ENCODE measurements around the gene MORF4L1.
"Not testable (repeated sequence)": the region's sequence is repeated elsewhere in the genome, so short reads cannot be mapped to it uniquely, and the experiment has no call there.

The MORF4L1 gene

GRCh38 chr15:78872155-78872971 is at the start of gene MORF4L1:
Gene MORF4L1 (plus strand): TSS chr15:78872890. CDS start chr15:78873018, 128 bp downstream.
- peak; percentile 88 for DNase-seq (ENCODE audit: low spot score)
- no peak for FAIRE-seq

GRCh38 chr15:78828920-78829319 is 43.8 kb upstream of the MORF4L1 start:
- DNase-seq (ENCODE audit: low spot score) (no peak), FAIRE-seq (no peak)

- FAIRE-seq = no peak
- no peak for DNase-seq (ENCODE audit: low spot score)
Measured at GRCh38 chr15:78830514-78831228, 42.0 kb upstream of the MORF4L1 start.

- no peak for FAIRE-seq
- no peak for DNase-seq (ENCODE audit: low spot score)
Measured at GRCh38 chr15:78831229-78832207, 41.2 kb upstream of the MORF4L1 start.

- FAIRE-seq (no peak), DNase-seq (ENCODE audit: low spot score) (no peak)
Measured at GRCh38 chr15:78836333-78836732, 36.4 kb upstream of the MORF4L1 start.

GRCh38 chr15:78837131-78837530 is 35.6 kb upstream of the MORF4L1 start:
- FAIRE-seq (no peak), DNase-seq (ENCODE audit: low spot score) (no peak)

GRCh38 chr15:78837543-78837942 is 35.1 kb upstream of the MORF4L1 start:
- FAIRE-seq (no peak), DNase-seq (ENCODE audit: low spot score) (no peak)

GRCh38 chr15:78838489-78838888 is 34.2 kb upstream of the MORF4L1 start:
- DNase-seq (ENCODE audit: low spot score) (no peak), FAIRE-seq (no peak)

GRCh38 chr15:78839151-78839550 is 33.5 kb upstream of the MORF4L1 start:
- FAIRE-seq; DNase-seq (ENCODE audit: low spot score): not testable (repeated sequence)

GRCh38 chr15:78840661-78841375 is 31.9 kb upstream of the MORF4L1 start:
- peak; percentile 42 for DNase-seq (ENCODE audit: low spot score)
- no peak for FAIRE-seq

- FAIRE-seq (no peak), DNase-seq (ENCODE audit: low spot score) (no peak)
Measured at GRCh38 chr15:78841376-78841706, 31.3 kb upstream of the MORF4L1 start.

- no peak for FAIRE-seq
Measured at GRCh38 chr15:78841891-78842290, 30.8 kb upstream of the MORF4L1 start.

GRCh38 chr15:78842519-78842918 is 30.2 kb upstream of the MORF4L1 start:
- DNase-seq (ENCODE audit: low spot score) (no peak), FAIRE-seq (no peak)

More at GRCh38 chr15:78841891-78842290, 30.8 kb upstream of the MORF4L1 start:
- no peak for DNase-seq (ENCODE audit: low spot score)

- FAIRE-seq = not testable (repeated sequence)
Measured at GRCh38 chr15:78846906-78847305, 25.8 kb upstream of the MORF4L1 start.

GRCh38 chr15:78847387-78847906 is 25.2 kb upstream of the MORF4L1 start:
- not testable (repeated sequence) for DNase-seq (ENCODE audit: low spot score); FAIRE-seq

More at GRCh38 chr15:78846906-78847305, 25.8 kb upstream of the MORF4L1 start:
- not testable (repeated sequence) for DNase-seq (ENCODE audit: low spot score)

GRCh38 chr15:78850352-78850751 is 22.3 kb upstream of the MORF4L1 start:
- no peak for FAIRE-seq
- no peak for DNase-seq (ENCODE audit: low spot score)

- DNase-seq (ENCODE audit: low spot score) (no peak), FAIRE-seq (no peak)
Measured at GRCh38 chr15:78850941-78851755, 21.5 kb upstream of the MORF4L1 start.

GRCh38 chr15:78853500-78853899 is 19.2 kb upstream of the MORF4L1 start:
- DNase-seq (ENCODE audit: low spot score) (no peak), FAIRE-seq (no peak)

GRCh38 chr15:78854833-78855372 is 17.8 kb upstream of the MORF4L1 start:
- DNase-seq (ENCODE audit: low spot score) = no peak
- FAIRE-seq = no peak
